GM21529 (cell line): ENCODE measurements around the gene CHSY1.

ENCODE experiments used
- ATAC-seq: cut with Tn5 transposase; IDR thresholded peaks from one replicate; pipeline ENCODE4 v1.9.1; 2021; ENCODE audit not compliant: unreplicated experiment

Gene CHSY1

GRCh38 chr15:101213147-101213546 lies 38.7 kb downstream of the CHSY1 start:
- no peak for ATAC-seq

- ATAC-seq = no peak
These were observed 40.0 kb downstream of the CHSY1 start for GRCh38 chr15:101211897-101212296.

- peak; percentile 38 for ATAC-seq
These were observed 41.4 kb downstream of the CHSY1 start for GRCh38 chr15:101210466-101210865.

- peak; percentile 61 for ATAC-seq
These were observed 41.8 kb downstream of the CHSY1 start for GRCh38 chr15:101210058-101210457.

GRCh38 chr15:101209285-101209845 lies 42.5 kb downstream of the CHSY1 start:
- no peak for ATAC-seq

GRCh38 chr15:101207867-101208288 lies 44.0 kb downstream of the CHSY1 start:
- ATAC-seq = no peak

GRCh38 chr15:101206176-101206591 lies 45.7 kb downstream of the CHSY1 start:
- ATAC-seq = no peak

GRCh38 chr15:101204739-101205535 lies 46.9 kb downstream of the CHSY1 start:
- no peak for ATAC-seq

GRCh38 chr15:101203607-101204189 lies 48.1 kb downstream of the CHSY1 start:
- ATAC-seq = no peak

GRCh38 chr15:101203029-101203573 lies 48.7 kb downstream of the CHSY1 start:
- ATAC-seq = no peak

- no peak for ATAC-seq
These were observed 50.3 kb downstream of the CHSY1 start for GRCh38 chr15:101201411-101202174.

GRCh38 chr15:101200181-101200580 lies 51.7 kb downstream of the CHSY1 start:
- no peak for ATAC-seq

GRCh38 chr15:101198800-101199199 lies 53.0 kb downstream of the CHSY1 start:
- no peak for ATAC-seq

- ATAC-seq = no peak
These were observed 53.7 kb downstream of the CHSY1 start for GRCh38 chr15:101198031-101198575.

GRCh38 chr15:101194546-101195125 lies 57.2 kb downstream of the CHSY1 start:
- no peak for ATAC-seq

- no peak for ATAC-seq
These were observed 57.9 kb downstream of the CHSY1 start for GRCh38 chr15:101193806-101194545.

- ATAC-seq = no peak
These were observed 58.7 kb downstream of the CHSY1 start for GRCh38 chr15:101193120-101193644.

- no peak for ATAC-seq
These were observed 59.8 kb downstream of the CHSY1 start for GRCh38 chr15:101192081-101192480.

GRCh38 chr15:101191242-101191641 lies 60.6 kb downstream of the CHSY1 start:
- no peak for ATAC-seq
